WTC11 (cell line): ENCODE results near the gene PRDM15.

Experiments
- AFF4 ChIP-seq: sonication (generic); formaldehyde crosslinking; IDR thresholded peaks from 2 replicates; pipeline ENCODE4 v1.8.1; 2023; ENCODE audit warnings: mild to moderate bottlenecking, missing genetic modification reagents, borderline replicate concordance
- CTCF ChIP-seq: fragments of 200-600 bp; IDR thresholded peaks from 2 replicates; pipeline ENCODE4 v1.8.0; 2022; ENCODE audit warnings: antibody characterized with exemption
- ELF4 ChIP-seq: sonication (generic); formaldehyde crosslinking; IDR thresholded peaks from 2 replicates; pipeline ENCODE4 v1.8.1; 2022; ENCODE audit warnings: low read depth, mild to moderate bottlenecking, moderate library complexity, missing genetic modification reagents
- JUN ChIP-seq: sonication (generic); formaldehyde crosslinking; IDR thresholded peaks from 2 replicates; pipeline ENCODE4 v1.8.0; 2023; ENCODE audit warnings: mild to moderate bottlenecking, missing genetic modification reagents
- RELA ChIP-seq: sonication (generic); formaldehyde crosslinking; IDR thresholded peaks from 2 replicates; pipeline ENCODE4 v1.8.1; 2022; ENCODE audit warnings: missing genetic modification reagents, mild to moderate bottlenecking, borderline replicate concordance
- TCF7 ChIP-seq: sonication (generic); formaldehyde crosslinking; IDR thresholded peaks from 2 replicates; pipeline ENCODE4 v1.8.0; 2022; ENCODE audit warnings: mild to moderate bottlenecking, low read depth, missing genetic modification reagents, moderate library complexity
- TEAD4 ChIP-seq: sonication (generic); formaldehyde crosslinking; IDR thresholded peaks from 2 replicates; pipeline ENCODE4 v1.8.0; 2022; ENCODE audit warnings: mild to moderate bottlenecking, missing genetic modification reagents
- USF2 ChIP-seq: sonication (generic); formaldehyde crosslinking; IDR thresholded peaks from 2 replicates; pipeline ENCODE4 v1.8.1; 2023; ENCODE audit warnings: mild to moderate bottlenecking, missing genetic modification reagents, moderate library complexity
- ZNF317 ChIP-seq: sonication (generic); formaldehyde crosslinking; IDR thresholded peaks from 2 replicates; pipeline ENCODE4 v1.8.1; 2023; ENCODE audit warnings: low read depth, mild to moderate bottlenecking, moderate library complexity, missing genetic modification reagents, borderline replicate concordance
- ZNF416 ChIP-seq: fragments of 250-450 bp; sonication (Bioruptor Pico); IDR thresholded peaks from 2 replicates; pipeline ENCODE4 v1.9.0; 2021; ENCODE audit warnings: mild to moderate bottlenecking, inconsistent platforms

- TF ChIP-seq CTCF (no peak), AFF4 (CRISPR knock-in tag) (no peak), ELF4 (CRISPR knock-in tag) (no peak), RELA (CRISPR knock-in tag) (no peak), TEAD4 (CRISPR knock-in tag) (no peak), JUN (no peak), USF2 (no peak), ZNF416 (CRISPR knock-in tag) (no peak), TCF7 (CRISPR knock-in tag) (no peak), ZNF317 (CRISPR knock-in tag) (no peak)
These were observed 59.8 kb downstream of the PRDM15 start for GRCh38 chr21:41819236-41819855.
